Measurements from ENCODE around the gene MAPRE3. TPM values are rescaled to one million over a fixed set of nuclear protein-coding genes. Genes with fewer than 3 reads are reported as not detected.

Gene MAPRE3
- total RNA-seq, 2 experiments from 2014 or later, result 1.6 to 1.7 TPM

- H3K4me3 Mint-ChIP-seq, result no peak overlapping the region
- intact Hi-C loops (cut with micrococcal nuclease), result loop anchor here (5.0 kb wide), 1 partner anchor 38 kb away; no protein-coding TSS in a partner anchor
- H3K9me3 Mint-ChIP-seq, result no peaks in the 10 kb centered on the region
- no peaks in the 10 kb centered on the region for H3K27me3 Mint-ChIP-seq
- ATAC-seq (no peak), DNase-seq (no peak)
- H3K36me3 Mint-ChIP-seq (ENCODE audit: low read depth), result no peaks in the 10 kb centered on the region
- H3K4me1 Mint-ChIP-seq (ENCODE audit: low read depth), result no peaks in the 10 kb centered on the region
- POLR2A ChIA-PET, result no interaction called here
- CTCF ChIA-PET, result no interaction called here
- no peak overlapping the region for H3K27ac Mint-ChIP-seq
- no peak for TF ChIP-seq CTCF (IDR thresholded peaks at IDR 0.05)
Observed at GRCh38 chr2:26979741-26980140, 9.3 kb downstream of the MAPRE3 start.

- Mint-ChIP-seq H3K36me3 (ENCODE audit: low read depth) (no peaks in the 10 kb centered on the region), H3K27ac (no peak overlapping the region), H3K4me3 (no peak overlapping the region), H3K9me3 (no peaks in the 10 kb centered on the region), H3K4me1 (ENCODE audit: low read depth) (no peaks in the 10 kb centered on the region), H3K27me3 (no peaks in the 10 kb centered on the region)
- no peak for TF ChIP-seq CTCF (IDR thresholded peaks at IDR 0.05)
- intact Hi-C loops (cut with micrococcal nuclease), result loop anchor here (5.0 kb wide), 1 partner anchor 36 kb away; no protein-coding TSS in a partner anchor
- ATAC-seq (no peak), DNase-seq (no peak)
- CTCF ChIA-PET, result interaction anchor here (1.7 to 2.8 kb wide), 2 partner anchors 15 to 19 kb away, joined by 4 to 13 read pairs; no protein-coding TSS in a partner anchor
- POLR2A ChIA-PET, result no interaction called here
Observed at GRCh38 chr2:26980971-26981370, 10.5 kb downstream of the MAPRE3 start.

- DNase-seq, result peak; percentile 42
- no peak overlapping the region for H3K4me3 Mint-ChIP-seq
- no peaks in the 10 kb centered on the region for H3K36me3 Mint-ChIP-seq (ENCODE audit: low read depth)
- H3K27me3 Mint-ChIP-seq, result no peaks in the 10 kb centered on the region
- H3K4me1 Mint-ChIP-seq (ENCODE audit: low read depth), result no peaks in the 10 kb centered on the region
- TF ChIP-seq CTCF (IDR thresholded peaks at IDR 0.05), result no peak
- no peak overlapping the region for H3K27ac Mint-ChIP-seq
- ChIA-PET POLR2A (interaction anchor here (0.6 to 1.3 kb wide), 2 partner anchors 101 to 643 kb away, joined by 3 read pairs; no protein-coding TSS in a partner anchor), CTCF (interaction anchor here (1.0 to 2.8 kb wide), 6 partner anchors 11 to 35 kb away, joined by 3 to 13 read pairs (median 4); no protein-coding TSS in a partner anchor)
- ATAC-seq, result peak; percentile 76
- no peaks in the 10 kb centered on the region for H3K9me3 Mint-ChIP-seq
- intact Hi-C loops (cut with micrococcal nuclease), result loop anchor here (5.0 kb wide), 1 partner anchor 35 kb away; no protein-coding TSS in a partner anchor
Observed at GRCh38 chr2:26982102-26982742, 11.8 kb downstream of the MAPRE3 start.

GRCh38 chr2:26983746-26984145 is 13.3 kb downstream of the MAPRE3 start:
- intact Hi-C loops (cut with micrococcal nuclease), result loop anchor here (5.0 kb wide), 1 partner anchor 34 kb away; no protein-coding TSS in a partner anchor
- H3K36me3 Mint-ChIP-seq (ENCODE audit: low read depth), result no peaks in the 10 kb centered on the region
- ATAC-seq (no peak), DNase-seq (no peak)
- no peak overlapping the region for H3K27ac Mint-ChIP-seq
- H3K27me3 Mint-ChIP-seq, result no peaks in the 10 kb centered on the region
- no peak for TF ChIP-seq CTCF (IDR thresholded peaks at IDR 0.05)
- ChIA-PET POLR2A (no interaction called here), CTCF (interaction anchor here (0.6 to 3.1 kb wide), 8 partner anchors 9 to 979 kb away, joined by 3 to 21 read pairs (median 3); no protein-coding TSS in a partner anchor)
- no peak overlapping the region for H3K4me3 Mint-ChIP-seq
- no peaks in the 10 kb centered on the region for H3K9me3 Mint-ChIP-seq
- H3K4me1 Mint-ChIP-seq (ENCODE audit: low read depth), result no peaks in the 10 kb centered on the region

- no peak for DNase-seq
- no peak for TF ChIP-seq CTCF (IDR thresholded peaks at IDR 0.05)
- Mint-ChIP-seq H3K9me3 (no peaks in the 10 kb centered on the region), H3K27me3 (no peaks in the 10 kb centered on the region), H3K27ac (no peak overlapping the region), H3K4me1 (ENCODE audit: low read depth) (no peaks in the 10 kb centered on the region), H3K4me3 (no peak overlapping the region), H3K36me3 (ENCODE audit: low read depth) (no peaks in the 10 kb centered on the region)
- ChIA-PET POLR2A (no interaction called here), CTCF (interaction anchor here (1.3 to 3.1 kb wide), 2 partner anchors 8 to 25 kb away, joined by 4 to 21 read pairs; no protein-coding TSS in a partner anchor)
- ATAC-seq, result no peak
- intact Hi-C loops (cut with micrococcal nuclease), result no loop called here
Observed at GRCh38 chr2:26985807-26986206, 15.4 kb downstream of the MAPRE3 start.

Data from activated CD8-positive, alpha-beta T cell treated with anti-CD3 and anti-CD28 coated beads for 36 hours (primary cell).